ENCODE measurements around the gene HOXB4. TPM values are rescaled to one million over a fixed set of nuclear protein-coding genes. Genes with fewer than 3 reads are reported as not detected.

Gene HOXB4
- total RNA-seq, 1 experiment from 2014 or later = not detected

DNA sequence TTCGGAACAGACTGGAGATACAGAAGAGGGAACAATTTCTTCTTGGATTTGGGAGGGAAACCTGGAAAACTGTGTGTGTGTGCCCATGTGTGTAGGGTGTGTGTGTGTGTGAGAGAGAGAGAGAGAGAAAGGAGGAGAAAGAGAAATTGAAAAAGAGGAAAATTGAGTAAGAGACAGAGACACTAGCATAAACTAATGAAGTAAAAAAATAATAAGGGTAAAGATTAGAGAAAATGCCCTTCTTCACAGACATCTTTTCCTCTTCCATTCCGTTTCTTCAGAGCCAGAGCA is 19.4 kb downstream of the HOXB4 start:
- Histone ChIP-seq H4K20me1 (ENCODE audit: control insufficient read depth, insufficient read depth, insufficient read length) (no peaks in the 10 kb centered on the region), H2BK12ac (ENCODE audit: insufficient read length, low read depth, low read length) (no peak overlapping the region), H2BK5ac (ENCODE audit: insufficient read length, low read length) (no peak overlapping the region), H3K4me1 (ENCODE audit: insufficient read depth, low read length) (no peaks in the 10 kb centered on the region), H3K79me1 (ENCODE audit: insufficient read depth, low read depth, low read length, poor library complexity, severe bottlenecking) (no peaks in the 10 kb centered on the region), H3K9ac (ENCODE audit: extremely low read depth, insufficient read length, low read length) (no peak overlapping the region), H3K9me3 (ENCODE audit: control insufficient read depth, low read depth, low read length) (no peaks in the 10 kb centered on the region), H3T11ph (ENCODE audit: low read length) (no peak overlapping the region), H2BK20ac (ENCODE audit: low read depth, low read length, poor library complexity, severe bottlenecking) (no peak overlapping the region), H4K8ac (replicated peaks; ENCODE audit: insufficient read length, low read depth, low read length) (no peak overlapping the region), H4K91ac (ENCODE audit: insufficient read length, low read depth, low read length) (no peak overlapping the region), H2BK15ac (ENCODE audit: low read depth, low read length) (no peak overlapping the region), H3K4ac (ENCODE audit: low read depth, low read length) (no peak overlapping the region), H3K79me2 (ENCODE audit: insufficient read depth, low read length) (no peaks in the 10 kb centered on the region), H3K14ac (ENCODE audit: insufficient read depth, low read length) (no peak overlapping the region), H2AK5ac (ENCODE audit: insufficient read length, low read length) (no peak overlapping the region), H3K27ac (ENCODE audit: insufficient read length, low read depth, low read length) (no peak overlapping the region), H3K18ac (ENCODE audit: insufficient read length, low read depth, low read length) (no peak overlapping the region), H2AFZ (ENCODE audit: low read length) (no peak overlapping the region), H4K5ac (ENCODE audit: insufficient read length, low read depth, low read length) (no peak overlapping the region), H3K23ac (ENCODE audit: insufficient read length, low read depth, low read length) (no peak overlapping the region), H2BK120ac (ENCODE audit: low read depth, low read length, poor library complexity, severe bottlenecking) (no peak overlapping the region), H3K56ac (ENCODE audit: insufficient read length, low read depth, low read length) (no peak overlapping the region), H3K27me3 (ENCODE audit: insufficient read depth, low read length) (peaks cover 97% of the 10 kb centered on the region), H3K23me2 (ENCODE audit: insufficient read length, low read depth, low read length, poor library complexity, severe bottlenecking) (no peaks in the 10 kb centered on the region), H3K4me2 (ENCODE audit: insufficient read depth, insufficient read length, low read length) (no peak overlapping the region)
- H3K9me3 Mint-ChIP-seq = peaks cover 1 to 7% of the 10 kb centered on the region in 2 experiments; a peak in 2 of 5 replicates
- H3K27ac Mint-ChIP-seq = no peak overlapping the region
- DNase-seq = no peak
- peaks cover 99% of the 10 kb centered on the region for H3K27me3 Mint-ChIP-seq (ENCODE audit: low read depth)
- TF ChIP-seq, protein P1, sequence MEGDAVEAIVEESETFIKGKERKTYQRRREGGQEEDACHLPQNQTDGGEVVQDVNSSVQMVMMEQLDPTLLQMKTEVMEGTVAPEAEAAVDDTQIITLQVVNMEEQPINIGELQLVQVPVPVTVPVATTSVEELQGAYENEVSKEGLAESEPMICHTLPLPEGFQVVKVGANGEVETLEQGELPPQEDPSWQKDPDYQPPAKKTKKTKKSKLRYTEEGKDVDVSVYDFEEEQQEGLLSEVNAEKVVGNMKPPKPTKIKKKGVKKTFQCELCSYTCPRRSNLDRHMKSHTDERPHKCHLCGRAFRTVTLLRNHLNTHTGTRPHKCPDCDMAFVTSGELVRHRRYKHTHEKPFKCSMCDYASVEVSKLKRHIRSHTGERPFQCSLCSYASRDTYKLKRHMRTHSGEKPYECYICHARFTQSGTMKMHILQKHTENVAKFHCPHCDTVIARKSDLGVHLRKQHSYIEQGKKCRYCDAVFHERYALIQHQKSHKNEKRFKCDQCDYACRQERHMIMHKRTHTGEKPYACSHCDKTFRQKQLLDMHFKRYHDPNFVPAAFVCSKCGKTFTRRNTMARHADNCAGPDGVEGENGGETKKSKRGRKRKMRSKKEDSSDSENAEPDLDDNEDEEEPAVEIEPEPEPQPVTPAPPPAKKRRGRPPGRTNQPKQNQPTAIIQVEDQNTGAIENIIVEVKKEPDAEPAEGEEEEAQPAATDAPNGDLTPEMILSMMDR (conservative IDR thresholded peaks at IDR 0.05) = no peak
- no peak overlapping the region for H3K4me3 Mint-ChIP-seq
- H3K4me1 Mint-ChIP-seq = peaks cover 4 to 21% of the 10 kb centered on the region in 2 experiments
- H3K36me3 Mint-ChIP-seq (ENCODE audit: insufficient read depth in 1 of 3, low read depth in 3 of 3) = peaks cover 0 to 2% (median 0%) of the 10 kb centered on the region in 3 experiments; a peak in 2 of 7 replicates
- no CpG with 5 or more reads among the region's 2 CpGs for whole genome bisulfite sequencing (ENCODE audit: extremely low coverage, insufficient read length, low lambda C conversion rate)

Measured in H9 (cell line).